Measurements from ENCODE around the gene PRKX. TPM values are rescaled to one million over a fixed set of nuclear protein-coding genes. Genes with fewer than 3 reads are reported as not detected.
"Not testable (repeated sequence)": the region's sequence is repeated elsewhere in the genome, so short reads cannot be mapped to it uniquely, and the experiment has no call there.

Gene PRKX
- total RNA-seq (10 to 100 TPM; 32.2 to 38.8 TPM), polyA plus RNA-seq (10 to 100 TPM; 30.9 to 46.7 (median 45.9) TPM), total RNA-seq (34.6 to 158 (median 65.1) reads per million in 6 experiments)

DNA sequence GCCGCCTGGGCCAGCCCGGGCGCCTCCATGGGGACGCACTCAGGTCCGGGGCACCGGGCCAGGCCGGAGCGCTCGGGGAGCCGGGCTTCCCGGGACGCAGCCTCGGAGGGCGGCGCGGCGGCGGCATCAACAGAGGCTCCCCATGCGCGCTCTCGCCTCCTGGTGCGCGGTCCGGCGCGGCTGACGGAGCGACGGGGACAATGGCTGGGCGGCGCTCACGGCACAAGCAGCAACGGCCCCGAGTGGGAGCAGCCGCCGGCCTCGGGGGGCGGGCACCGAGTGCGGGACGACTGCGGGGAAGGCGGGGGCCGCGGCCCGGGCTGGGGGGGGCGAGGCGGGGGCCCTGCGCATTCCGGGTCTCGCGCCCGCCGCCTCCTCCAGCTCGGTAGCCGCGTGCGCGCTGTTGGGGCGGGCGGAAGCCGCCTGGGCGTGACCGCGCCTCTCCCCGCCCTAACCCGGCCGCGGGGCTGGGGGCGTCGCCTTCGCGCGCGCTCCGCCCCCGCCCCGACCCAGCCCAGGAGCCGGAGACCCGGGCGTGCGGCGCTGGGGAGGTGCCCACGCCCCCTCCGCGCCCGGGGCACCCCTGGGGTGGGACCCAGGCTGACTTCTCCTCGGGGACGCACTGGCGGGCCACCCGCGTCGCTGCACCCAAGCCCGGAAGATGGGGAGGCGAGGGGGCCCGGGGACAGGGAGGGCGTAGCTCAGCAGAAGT lies at the start of gene PRKX:
Gene PRKX, minus strand, starts transcription at position 425 of the 712 bp plus-strand sequence. Its CDS starts 396 bp downstream, at position 29.
- Mint-ChIP-seq H3K36me3 (no peaks in the 10 kb centered on the region), H3K27ac (peak within 1 kb of the TSS; percentile 68 to 95 (median 91)), H3K27me3 (no peaks in the 10 kb centered on the region), H3K9me3 (peaks cover 0 to 2% (median 0%) of the 10 kb centered on the region in 9 donors), H3K4me1 (peaks cover 3 to 31% (median 19%) of the 10 kb centered on the region in 4 donors), H3K4me3 (peak within 1 kb of the TSS; percentile 90 to 98 (median 96))
- ATAC-seq (peak; percentile 84 to 86), DNase-seq (peak; percentile 58 to 85 (median 72))
- POLR2A ChIA-PET = interaction anchor here (0.7 to 2.1 kb wide), 4 partner anchors 13 to 62 kb away, joined by 3 to 12 read pairs (median 4); no protein-coding TSS in a partner anchor

DNA sequence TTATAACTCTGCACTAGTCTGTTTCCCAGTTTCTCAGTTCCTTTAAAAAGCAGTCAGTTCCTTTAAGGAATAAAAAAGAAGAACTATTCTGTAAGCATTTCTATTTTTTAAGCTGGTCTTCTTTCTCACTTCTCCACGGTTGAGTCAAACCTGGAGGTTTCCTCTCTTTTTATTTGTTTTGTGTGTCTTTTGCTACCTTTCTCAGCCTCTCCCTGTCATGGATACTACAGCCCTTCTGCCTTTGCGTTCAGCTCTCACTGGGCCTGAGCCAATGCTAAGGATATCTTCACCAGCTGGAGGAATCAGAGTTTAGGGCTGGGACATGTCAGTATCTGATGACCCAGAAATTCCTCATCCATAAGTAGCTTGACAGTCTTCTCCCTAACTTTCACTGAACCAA lies 49.7 kb upstream of the PRKX start:
- peaks cover 0 to 4% (median 0%) of the 10 kb centered on the region in 3 donors for H3K36me3 Mint-ChIP-seq
- H3K4me1 Mint-ChIP-seq = peaks cover 0 to 2% (median 0%) of the 10 kb centered on the region in 4 donors
- H3K27me3 Mint-ChIP-seq = peaks cover 0 to 3% (median 0%) of the 10 kb centered on the region in 5 donors
- ATAC-seq (no peak), DNase-seq (no peak)
- H3K27ac Mint-ChIP-seq = no peak overlapping the region
- no peak overlapping the region for H3K4me3 Mint-ChIP-seq
- peaks cover 0 to 12% (median 0%) of the 10 kb centered on the region in 9 donors for H3K9me3 Mint-ChIP-seq
- POLR2A ChIA-PET = no interaction called here

DNA sequence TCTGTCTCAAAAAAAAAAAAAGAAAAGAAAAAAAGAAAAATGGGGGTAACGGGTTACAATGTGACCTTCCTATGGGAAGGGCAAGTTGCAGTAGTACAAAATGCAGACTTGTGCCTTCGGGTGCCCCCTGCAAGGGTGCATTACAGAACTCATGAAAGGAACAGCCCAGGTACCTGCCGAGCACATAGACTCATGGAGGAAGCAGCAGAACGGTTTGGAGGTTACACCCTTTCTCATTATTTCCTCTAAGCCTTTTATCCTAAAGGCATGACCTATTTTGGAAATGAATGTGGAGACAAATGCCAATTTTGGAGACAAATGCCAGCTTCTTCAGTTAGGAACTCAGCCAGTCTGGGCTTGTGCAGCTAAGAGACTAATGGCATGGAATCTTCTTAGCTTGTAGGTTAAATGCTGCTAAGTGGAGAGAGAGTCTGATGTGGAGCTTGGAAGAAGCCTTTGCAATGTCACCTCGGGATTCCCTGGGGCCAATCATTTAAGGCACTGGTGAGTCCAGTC lies 44.1 kb upstream of the PRKX start:
- ATAC-seq (no peak), DNase-seq (no peak)
- Mint-ChIP-seq H3K36me3 (no peaks in the 10 kb centered on the region), H3K4me3 (no peak overlapping the region), H3K9me3 (no peaks in the 10 kb centered on the region), H3K4me1 (no peaks in the 10 kb centered on the region), H3K27me3 (no peaks in the 10 kb centered on the region), H3K27ac (no peak overlapping the region)
- POLR2A ChIA-PET = no interaction called here

DNA sequence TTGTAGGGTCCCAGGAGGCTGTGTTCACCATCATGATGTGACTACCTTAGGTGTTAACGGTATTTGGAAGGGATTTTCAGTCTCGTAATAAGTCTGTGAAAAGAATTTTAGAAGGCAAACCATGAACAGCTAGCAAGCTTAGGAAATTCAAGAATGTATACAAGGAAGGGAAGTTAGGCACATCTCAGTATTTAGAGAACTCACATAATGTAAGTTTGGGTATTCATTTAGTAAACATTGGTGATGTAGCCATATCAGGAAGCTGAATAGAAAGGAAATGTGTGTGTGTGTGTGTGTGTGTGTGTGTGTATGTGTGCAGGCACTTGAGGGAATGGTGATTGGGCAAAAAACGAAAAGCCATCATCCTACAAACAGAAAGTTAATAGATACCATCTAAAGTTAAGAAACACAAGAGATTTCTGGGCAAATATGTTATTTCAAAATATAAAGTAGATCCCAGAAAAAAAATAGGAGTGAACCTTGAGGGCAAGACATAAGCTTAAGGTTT lies 34.7 kb upstream of the PRKX start:
- no peak for ATAC-seq
- no peaks in the 10 kb centered on the region for H3K36me3 Mint-ChIP-seq
- H3K27ac Mint-ChIP-seq = peak overlapping the region in 2 of 10 donors; percentile 6 to 56
- peaks cover 10 to 30% (median 21%) of the 10 kb centered on the region in 4 donors for H3K4me1 Mint-ChIP-seq
- DNase-seq = peak in 1 of 10 donors; percentile 3
- POLR2A ChIA-PET = no interaction called here
- no peak overlapping the region for H3K4me3 Mint-ChIP-seq
- no peaks in the 10 kb centered on the region for H3K27me3 Mint-ChIP-seq
- peaks cover 0 to 2% (median 0%) of the 10 kb centered on the region in 9 donors for H3K9me3 Mint-ChIP-seq

DNA sequence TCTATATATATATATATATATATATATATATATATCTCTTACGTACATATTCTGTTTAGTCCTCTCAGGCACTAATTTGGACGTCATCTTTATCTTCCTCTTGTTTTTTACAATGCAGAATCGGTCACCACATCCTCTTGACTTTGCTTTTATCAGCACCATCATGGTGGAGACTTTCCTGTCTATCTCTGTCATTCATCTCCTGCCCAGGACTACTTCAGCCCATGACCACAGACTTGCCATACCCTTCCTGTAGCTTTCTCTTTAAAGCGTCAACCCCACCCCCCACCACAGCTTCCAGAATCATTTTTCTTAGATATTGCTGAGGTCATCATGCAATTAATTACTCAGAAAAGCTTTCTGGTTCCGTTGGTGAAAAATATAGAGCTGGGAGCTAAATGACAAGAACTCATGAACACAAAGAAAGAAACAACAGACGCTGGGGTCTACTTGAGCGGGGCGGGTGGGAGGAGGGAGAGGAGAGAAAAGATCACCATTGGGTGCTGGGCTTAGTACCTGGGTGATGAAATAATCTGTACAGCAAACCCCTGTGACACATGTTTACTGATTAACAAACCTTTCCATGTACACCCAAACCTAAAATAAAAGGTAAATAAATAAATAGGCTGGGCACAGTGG lies 30.5 kb upstream of the PRKX start:
- DNase-seq (peak in 7 of 10 donors; percentile 2 to 77 (median 45)), ATAC-seq (peak; percentile 54 to 99)
- peaks cover 0 to 7% (median 0%) of the 10 kb centered on the region in 3 donors for H3K36me3 Mint-ChIP-seq
- no peaks in the 10 kb centered on the region for H3K27me3 Mint-ChIP-seq
- peak overlapping the region; percentile 2 to 90 (median 76) for H3K27ac Mint-ChIP-seq
- POLR2A ChIA-PET = interaction anchor here (0.7 kb wide), 2 partner anchors 30 to 50 kb away, joined by 3 read pairs; partner anchors contain the start of gene PRKX
- peak overlapping the region; percentile 36 to 78 (median 63) for H3K4me3 Mint-ChIP-seq
- peaks cover 0 to 6% (median 0%) of the 10 kb centered on the region in 9 donors for H3K9me3 Mint-ChIP-seq
- H3K4me1 Mint-ChIP-seq = peaks cover 10 to 39% (median 24%) of the 10 kb centered on the region in 4 donors

DNA sequence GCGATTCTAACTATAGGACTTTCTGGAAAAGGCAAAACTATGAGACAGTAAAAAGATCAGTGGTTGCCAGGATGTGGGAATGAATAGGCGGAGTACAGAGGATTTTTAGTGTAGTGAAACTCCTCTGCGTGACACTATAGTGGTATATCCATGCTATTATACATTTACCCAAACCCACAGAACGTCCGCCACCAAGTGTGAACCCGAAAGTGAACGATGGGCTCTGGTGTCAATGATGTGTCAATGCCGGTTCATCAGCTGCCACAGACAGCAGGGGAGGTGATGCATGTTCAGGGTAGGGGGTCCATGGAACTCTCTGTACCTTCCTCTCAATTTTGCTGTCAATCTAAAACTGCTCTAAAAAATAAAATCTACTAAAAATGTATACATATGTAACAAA lies 27.5 kb upstream of the PRKX start:
- not testable (repeated sequence) for DNase-seq, H3K9me3 Mint-ChIP-seq, H3K4me3 Mint-ChIP-seq, ATAC-seq, H3K27me3 Mint-ChIP-seq, H3K27ac Mint-ChIP-seq
- POLR2A ChIA-PET = interaction anchor here (0.6 kb wide), 1 partner anchor 252 kb away, joined by 3 read pairs; no protein-coding TSS in a partner anchor
- H3K36me3 Mint-ChIP-seq = peaks cover 0 to 10% (median 0%) of the 10 kb centered on the region in 3 donors
- peaks cover 3 to 34% (median 19%) of the 10 kb centered on the region in 4 donors for H3K4me1 Mint-ChIP-seq

DNA sequence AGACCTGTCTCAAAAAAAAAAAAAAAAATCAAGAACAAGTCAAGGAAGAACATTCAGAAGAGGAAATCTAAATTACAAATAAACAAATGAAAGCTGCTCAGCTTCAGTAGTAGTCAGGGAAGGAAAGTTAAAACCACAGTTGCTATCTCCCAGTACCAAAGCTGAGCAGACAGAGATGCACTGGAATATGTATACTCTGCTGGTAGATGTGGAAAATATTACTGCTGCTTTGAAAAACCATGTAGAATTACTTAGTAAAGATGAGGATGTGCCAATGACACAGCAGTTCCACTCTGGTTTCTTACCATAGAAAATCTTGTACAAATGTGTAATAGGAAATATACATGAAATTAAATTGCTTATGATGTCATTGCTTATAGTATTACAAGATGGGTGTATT lies 25.1 kb upstream of the PRKX start:
- DNase-seq = no peak
- ATAC-seq = no peak
- Mint-ChIP-seq H3K4me1 (peaks cover 3 to 22% (median 9%) of the 10 kb centered on the region in 4 donors), H3K27me3 (no peaks in the 10 kb centered on the region), H3K27ac (peak overlapping the region in 5 of 10 donors; percentile 9 to 87 (median 71)), H3K36me3 (peaks cover 0 to 10% (median 0%) of the 10 kb centered on the region in 3 donors), H3K4me3 (no peak overlapping the region), H3K9me3 (peaks cover 0 to 8% (median 0%) of the 10 kb centered on the region in 9 donors)
- POLR2A ChIA-PET = no interaction called here

DNA sequence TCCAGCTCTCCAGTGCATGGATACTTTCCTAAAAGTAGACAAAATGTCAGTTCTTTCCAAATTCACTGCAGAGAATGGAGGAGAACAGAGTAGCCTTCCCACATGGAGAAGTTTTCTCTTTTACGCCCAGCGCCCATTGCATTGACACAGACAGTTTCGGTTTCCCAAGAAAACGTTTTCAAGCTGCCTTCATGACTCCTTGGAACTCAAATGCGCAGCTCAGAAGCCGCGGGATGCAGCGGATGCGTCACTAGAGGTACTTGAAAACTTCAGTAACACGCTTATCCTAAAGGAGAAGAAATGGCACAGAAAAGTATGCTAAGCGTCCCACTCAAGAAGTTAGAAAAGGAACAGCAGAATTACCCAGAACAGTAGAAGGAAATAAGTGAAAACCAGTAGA lies 23.1 kb upstream of the PRKX start:
- H3K27ac Mint-ChIP-seq, H3K27me3 Mint-ChIP-seq, H3K9me3 Mint-ChIP-seq, ATAC-seq, POLR2A ChIA-PET, DNase-seq, H3K4me3 Mint-ChIP-seq: not testable (repeated sequence)
- H3K4me1 Mint-ChIP-seq = peaks cover 3 to 13% (median 6%) of the 10 kb centered on the region in 4 donors
- peaks cover 0 to 10% (median 0%) of the 10 kb centered on the region in 3 donors for H3K36me3 Mint-ChIP-seq

DNA sequence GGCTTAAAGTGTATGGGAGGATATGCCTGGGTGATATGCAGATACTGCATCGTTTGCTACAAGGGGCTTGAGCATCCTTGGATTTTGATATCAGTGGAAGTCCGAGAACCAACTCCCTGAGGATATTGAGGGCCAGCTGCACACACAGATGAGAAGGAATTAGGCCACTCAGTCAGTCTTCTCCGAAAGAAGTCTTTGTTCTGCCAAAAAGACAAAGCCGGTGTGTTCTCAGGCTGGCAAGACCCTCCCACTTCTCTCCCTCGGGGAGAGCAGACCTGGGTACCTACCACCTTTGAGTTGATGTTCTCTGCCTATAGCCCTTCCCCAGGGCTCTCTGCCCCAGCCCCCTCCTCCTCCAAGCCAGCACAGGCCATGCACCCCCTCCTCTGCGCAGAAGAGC lies 22.4 kb upstream of the PRKX start:
- H3K4me3 Mint-ChIP-seq, H3K27me3 Mint-ChIP-seq, DNase-seq, POLR2A ChIA-PET, ATAC-seq, H3K27ac Mint-ChIP-seq, H3K9me3 Mint-ChIP-seq: not testable (repeated sequence)
- peaks cover 3 to 13% (median 6%) of the 10 kb centered on the region in 4 donors for H3K4me1 Mint-ChIP-seq
- peaks cover 0 to 10% (median 0%) of the 10 kb centered on the region in 3 donors for H3K36me3 Mint-ChIP-seq

DNA sequence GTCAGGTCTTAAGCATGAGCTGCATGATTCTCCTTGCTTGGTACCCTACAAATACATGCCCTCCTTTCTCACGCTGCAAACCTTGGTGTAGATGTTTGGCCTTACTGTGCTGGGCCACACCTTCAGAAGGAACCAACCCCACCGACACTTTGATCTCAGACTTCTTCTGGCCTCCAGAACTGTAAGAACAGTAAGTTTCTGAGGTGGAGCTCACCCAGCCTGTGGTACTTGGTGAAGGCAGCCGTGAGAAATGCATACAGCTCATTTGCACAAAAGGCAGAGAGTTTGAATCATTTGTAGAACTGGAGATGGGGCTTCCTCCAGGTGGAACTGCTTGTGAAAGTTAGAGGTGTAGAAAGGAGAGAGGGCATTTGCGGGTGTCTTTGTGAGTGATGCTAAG lies 21.0 kb upstream of the PRKX start:
- not testable (repeated sequence) for H3K9me3 Mint-ChIP-seq, H3K4me3 Mint-ChIP-seq

DNA sequence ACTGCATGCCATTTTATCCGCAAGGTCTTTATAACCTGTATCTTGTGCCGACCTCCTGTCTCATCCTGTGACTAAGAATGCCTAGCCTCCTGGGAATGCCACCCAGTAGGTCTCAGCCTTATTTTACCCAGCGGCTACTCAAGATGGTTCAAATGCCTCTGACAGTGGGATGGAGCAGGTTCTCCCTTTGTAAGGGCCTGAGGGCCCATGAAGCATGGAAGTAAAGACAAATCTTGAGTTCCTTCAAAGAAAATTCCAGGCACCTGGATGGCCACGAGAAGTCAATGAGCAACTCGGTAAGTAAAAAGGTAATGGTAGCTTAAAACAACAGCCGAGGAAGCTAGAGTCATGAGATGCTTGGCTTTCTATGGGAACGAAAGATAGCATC lies 19.6 kb upstream of the PRKX start:
- Mint-ChIP-seq H3K27me3 (no peaks in the 10 kb centered on the region), H3K4me3 (no peak overlapping the region), H3K9me3 (no peaks in the 10 kb centered on the region), H3K4me1 (peaks cover 0 to 7% (median under 1%) of the 10 kb centered on the region in 4 donors), H3K36me3 (no peaks in the 10 kb centered on the region), H3K27ac (no peak overlapping the region)
- POLR2A ChIA-PET = no interaction called here
- ATAC-seq = no peak
- no peak for DNase-seq

More for the DNA sequence above, 21.0 kb upstream of the PRKX start:
- H3K4me1 Mint-ChIP-seq = peaks cover 3 to 13% (median 6%) of the 10 kb centered on the region in 4 donors
- peak overlapping the region in 2 of 10 donors; percentile 12 to 25 for H3K27ac Mint-ChIP-seq
- H3K36me3 Mint-ChIP-seq, ATAC-seq, DNase-seq, H3K27me3 Mint-ChIP-seq, POLR2A ChIA-PET: not testable (repeated sequence)

DNA sequence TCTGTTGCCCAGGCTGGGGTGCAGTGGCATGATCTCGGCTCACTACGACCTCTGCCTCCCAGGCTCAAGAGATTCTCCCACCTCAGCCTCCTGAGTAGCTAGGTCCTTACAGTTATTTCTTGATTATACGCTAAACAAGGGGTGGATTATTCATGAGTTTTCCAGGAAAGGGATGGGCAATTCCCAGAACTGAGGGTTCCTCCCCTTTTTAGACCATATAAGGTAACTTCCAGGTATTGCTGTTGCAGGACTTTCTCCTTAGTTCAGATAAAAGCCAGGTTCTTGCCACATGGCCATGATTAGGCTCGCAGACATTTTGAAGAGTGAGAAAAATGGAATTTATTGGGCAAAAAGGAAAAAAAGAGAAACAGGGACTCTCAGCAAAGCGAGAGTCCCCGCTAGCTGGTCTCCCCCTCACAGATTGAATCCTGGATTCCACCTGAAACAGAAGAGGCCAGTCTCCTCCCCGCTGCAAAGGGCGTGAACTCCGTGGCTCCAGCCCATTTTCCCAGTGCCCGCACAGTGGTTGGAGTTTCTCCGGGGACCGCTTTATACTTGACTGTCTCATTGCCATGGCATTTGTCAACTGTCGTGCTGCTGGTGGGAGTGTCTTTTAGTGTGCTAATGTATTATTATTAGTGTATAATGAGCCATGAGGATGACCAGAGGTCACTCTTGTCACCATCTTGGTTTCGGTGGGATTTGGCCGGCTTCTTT lies 19.0 kb upstream of the PRKX start:
- ATAC-seq, H3K27ac Mint-ChIP-seq, H3K4me1 Mint-ChIP-seq, H3K9me3 Mint-ChIP-seq, DNase-seq, POLR2A ChIA-PET, H3K36me3 Mint-ChIP-seq, H3K27me3 Mint-ChIP-seq, H3K4me3 Mint-ChIP-seq: not testable (repeated sequence)
